GM08714 (cell line): ENCODE data around the gene ASPHD2.
A peak's percentile ranks its signal among the peaks of the same experiment; 100 is the strongest.

ENCODE experiments used
- H3K4me3 ChIP-seq: fragments of 200-500 bp; sonication (Bioruptor generic); 2 replicates; pipeline ENCODE4 v1.5.1; 2014; ENCODE audit warnings: mild to moderate bottlenecking, low read length, inconsistent platforms
- ZNF274 ChIP-seq: IDR thresholded peaks from 2 replicates; pipeline ENCODE4 v1.6.1; 2012; ENCODE audit warnings: mild to moderate bottlenecking, low read depth, low read length

ASPHD2 gene

GRCh38 chr22:26428515-26429457 is at the start of gene ASPHD2:
Gene ASPHD2, plus strand, starts transcription at chr22:26429260. Its CDS starts 4,356 bp downstream, at chr22:26433616.
- TF ChIP-seq ZNF274 = no peak
- H3K4me3 ChIP-seq = peak within 1 kb of the TSS; percentile 73

- no peak overlapping the region for H3K4me3 ChIP-seq
- TF ChIP-seq ZNF274 = no peak
Measured at GRCh38 chr22:26380072-26380830, 48.8 kb upstream of the ASPHD2 start.

DNA sequence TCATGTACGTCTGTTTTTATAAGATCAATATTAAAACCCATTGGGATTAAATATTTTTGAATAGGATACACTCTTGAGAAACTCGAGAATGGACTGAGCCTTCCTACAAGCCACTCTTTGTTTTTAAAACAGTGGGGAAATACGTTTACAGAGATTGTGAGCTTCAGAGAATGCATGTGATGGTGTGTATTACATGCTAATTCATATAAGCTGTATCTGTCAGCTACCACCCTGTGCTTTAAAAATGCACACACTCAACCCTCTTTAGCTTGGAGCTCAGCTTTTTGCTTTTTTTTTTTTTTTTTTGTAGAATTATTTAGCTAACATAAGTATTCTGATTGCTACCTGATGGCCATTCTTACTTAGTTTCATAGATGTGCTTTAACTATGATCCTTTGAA is 46.3 kb upstream of the ASPHD2 start:
- TF ChIP-seq ZNF274 = no peak
- no peak overlapping the region for H3K4me3 ChIP-seq

GRCh38 chr22:26383968-26384556 is 45.0 kb upstream of the ASPHD2 start:
- H3K4me3 ChIP-seq = no peak overlapping the region
- TF ChIP-seq ZNF274 = no peak

GRCh38 chr22:26385164-26385563 is 43.9 kb upstream of the ASPHD2 start:
- H3K4me3 ChIP-seq = no peak overlapping the region
- TF ChIP-seq ZNF274 = no peak

- TF ChIP-seq ZNF274 = no peak
- no peak overlapping the region for H3K4me3 ChIP-seq
Measured at GRCh38 chr22:26389125-26389524, 39.9 kb upstream of the ASPHD2 start.

GRCh38 chr22:26391091-26391490 is 38.0 kb upstream of the ASPHD2 start:
- H3K4me3 ChIP-seq = no peak overlapping the region
- TF ChIP-seq ZNF274 = no peak

- no peak for TF ChIP-seq ZNF274
- no peak overlapping the region for H3K4me3 ChIP-seq
Measured at GRCh38 chr22:26391623-26392022, 37.4 kb upstream of the ASPHD2 start.

GRCh38 chr22:26393929-26394328 is 35.1 kb upstream of the ASPHD2 start:
- H3K4me3 ChIP-seq = no peak overlapping the region
- no peak for TF ChIP-seq ZNF274

DNA sequence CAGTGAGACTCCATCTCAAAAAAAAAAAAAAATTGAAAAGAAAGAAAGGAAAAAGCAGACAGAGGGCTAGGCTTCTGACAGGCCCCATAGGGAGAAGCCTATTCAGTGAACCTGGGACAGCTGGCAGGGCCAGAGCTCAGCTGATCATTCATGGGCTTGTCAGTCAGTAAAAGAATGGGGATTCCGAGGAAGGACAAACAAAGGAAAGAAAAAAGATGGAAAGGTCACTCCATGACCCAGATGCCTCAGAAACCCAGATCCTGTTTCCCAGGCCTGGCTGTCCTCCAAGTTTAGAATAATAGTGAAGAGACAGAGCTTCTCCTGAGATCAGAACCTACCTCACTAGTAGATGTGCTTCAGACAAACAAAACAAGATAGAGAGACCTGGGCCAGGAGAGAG is 34.3 kb upstream of the ASPHD2 start:
- no peak for TF ChIP-seq ZNF274
- no peak overlapping the region for H3K4me3 ChIP-seq

GRCh38 chr22:26395926-26396325 is 33.1 kb upstream of the ASPHD2 start:
- TF ChIP-seq ZNF274 = no peak
- no peak overlapping the region for H3K4me3 ChIP-seq

DNA sequence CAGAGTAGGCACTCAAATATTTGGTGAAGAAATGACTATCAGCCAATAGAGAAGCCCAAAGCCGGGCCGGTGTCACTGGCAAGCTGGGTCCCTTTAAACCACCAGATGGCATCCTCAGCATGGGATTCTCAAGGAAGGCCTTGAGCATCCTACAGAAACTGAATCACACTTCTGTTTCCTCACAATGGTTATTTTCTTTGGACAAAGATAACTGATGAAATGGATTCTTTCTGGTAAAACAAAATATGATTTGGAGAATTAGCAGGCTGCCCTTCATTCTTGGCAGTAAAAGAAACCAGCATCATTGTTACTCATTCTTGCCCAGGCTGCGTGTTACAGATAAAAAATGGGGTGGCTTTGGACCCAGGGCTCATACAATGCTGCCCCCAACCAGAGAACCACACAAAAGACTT is 30.3 kb upstream of the ASPHD2 start:
- no peak for TF ChIP-seq ZNF274
- H3K4me3 ChIP-seq = no peak overlapping the region

DNA sequence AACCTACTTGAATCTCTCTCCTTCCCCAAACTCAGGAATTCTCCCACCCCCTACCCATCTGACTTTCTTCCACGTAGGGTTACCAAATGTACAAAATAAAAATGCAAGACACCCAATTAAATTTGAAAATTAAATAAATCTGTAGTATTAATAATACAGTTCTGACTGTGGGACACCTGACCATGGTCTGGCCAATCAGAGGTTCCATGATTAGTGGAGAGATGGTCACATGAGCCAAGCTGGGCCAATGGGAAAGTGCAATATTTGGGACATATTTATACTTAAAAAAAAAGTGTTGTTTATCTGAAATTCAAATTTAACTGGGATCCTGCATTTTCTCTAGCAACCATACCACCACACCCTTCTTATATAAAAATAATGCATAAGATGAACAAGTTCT is 29.8 kb upstream of the ASPHD2 start:
- no peak overlapping the region for H3K4me3 ChIP-seq
- TF ChIP-seq ZNF274 = no peak

DNA sequence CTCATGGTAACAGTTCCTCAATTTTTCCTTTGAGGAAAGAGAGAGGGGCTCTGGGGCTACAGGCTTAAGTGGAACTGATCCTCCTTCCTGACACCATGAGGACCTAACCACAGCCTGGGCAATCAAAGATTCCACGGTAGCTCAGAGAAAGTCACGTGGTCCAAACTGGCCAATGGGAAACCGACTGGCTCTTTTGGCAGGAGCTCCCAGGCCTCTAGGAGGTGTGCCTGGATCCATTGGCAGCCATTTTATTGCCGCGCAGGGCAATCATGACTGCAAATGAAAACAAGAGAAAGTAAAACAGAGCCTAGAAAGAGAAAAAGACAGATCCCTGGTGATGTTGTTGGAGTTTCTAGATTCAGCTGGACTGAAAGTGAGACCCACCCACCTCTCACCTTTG is 27.3 kb upstream of the ASPHD2 start:
- TF ChIP-seq ZNF274 = no peak
- no peak overlapping the region for H3K4me3 ChIP-seq
